C4-2B (cell line): ENCODE data around the gene OTOG.

Source experiments
- H3K27ac ChIP-seq: fragments of 450-650 bp; 2 replicates; pipeline ENCODE4 v1.5.1; 2017
- CTCF ChIP-seq: fragments of 450-650 bp; conservative IDR thresholded peaks from 2 replicates; pipeline ENCODE4 v1.5.1; 2017; ENCODE audit warnings: mild to moderate bottlenecking
- ZFX ChIP-seq: fragments of 450-650 bp; IDR thresholded peaks from 2 replicates; pipeline ENCODE4 v1.6.1; 2017

Gene OTOG

GRCh38 chr11:17695454-17696441 lies 148.7 kb downstream of the OTOG start:
- TF ChIP-seq CTCF (no peak), ZFX (no peak)
- no peak overlapping the region for H3K27ac ChIP-seq

- no peak overlapping the region for H3K27ac ChIP-seq
- TF ChIP-seq CTCF (no peak), ZFX (no peak)
Observed at GRCh38 chr11:17696741-17697140, 149.7 kb downstream of the OTOG start.
